Fibroblast of skin of right biceps (primary cell): Measurements from ENCODE around the gene C14orf180.

ENCODE experiments used
- DNase-seq: peaks from one replicate; pipeline ENCODE4 v3.0.0-alpha.2; 2013

C14orf180 gene

GRCh38 chr14:104581521-104581920, 2.0 kb downstream of the C14orf180 start:
- DNase-seq, result no peak

GRCh38 chr14:104582005-104582404, 2.4 kb downstream of the C14orf180 start:
- DNase-seq, result no peak

- no peak for DNase-seq
Observed at GRCh38 chr14:104582662-104583061, 3.1 kb downstream of the C14orf180 start.

GRCh38 chr14:104583424-104584306, 4.1 kb downstream of the C14orf180 start:
- no peak for DNase-seq

- DNase-seq, result no peak
Observed at GRCh38 chr14:104584557-104584956, 5.0 kb downstream of the C14orf180 start.

- no peak for DNase-seq
Observed at GRCh38 chr14:104585966-104586697, 6.6 kb downstream of the C14orf180 start.

- no peak for DNase-seq
Observed at GRCh38 chr14:104586832-104587620, 7.5 kb downstream of the C14orf180 start.

GRCh38 chr14:104587641-104588040, 8.1 kb downstream of the C14orf180 start:
- no peak for DNase-seq

GRCh38 chr14:104588066-104588857, 8.7 kb downstream of the C14orf180 start:
- no peak for DNase-seq

- DNase-seq, result no peak
Observed at GRCh38 chr14:104589338-104590195, 10.0 kb downstream of the C14orf180 start.

GRCh38 chr14:104590240-104590965, 10.8 kb downstream of the C14orf180 start:
- no peak for DNase-seq

GRCh38 chr14:104591031-104591430, 11.5 kb downstream of the C14orf180 start:
- DNase-seq, result no peak

- no peak for DNase-seq
Observed at GRCh38 chr14:104591506-104592291, 12.1 kb downstream of the C14orf180 start.

GRCh38 chr14:104592292-104592672, 12.7 kb downstream of the C14orf180 start:
- no peak for DNase-seq

- no peak for DNase-seq
Observed at GRCh38 chr14:104592785-104593184, 13.2 kb downstream of the C14orf180 start.

GRCh38 chr14:104593241-104593701, 13.7 kb downstream of the C14orf180 start:
- no peak for DNase-seq

GRCh38 chr14:104593710-104594136, 14.2 kb downstream of the C14orf180 start:
- DNase-seq, result no peak

GRCh38 chr14:104594310-104595046, 14.9 kb downstream of the C14orf180 start:
- DNase-seq, result no peak

- DNase-seq, result no peak
Observed at GRCh38 chr14:104595116-104595675, 15.6 kb downstream of the C14orf180 start.
